Hypothalamus (tissue), 51 donors: ENCODE results near the gene KIAA1217.
A peak's percentile ranks its signal among the peaks of the same experiment; 100 is the strongest.

Experiments used
- DNase-seq, 51 donors: peaks; one replicate each; lab custom pipeline; 2025; lab: John Stamatoyannopoulos, UW

KIAA1217 gene

DNA sequence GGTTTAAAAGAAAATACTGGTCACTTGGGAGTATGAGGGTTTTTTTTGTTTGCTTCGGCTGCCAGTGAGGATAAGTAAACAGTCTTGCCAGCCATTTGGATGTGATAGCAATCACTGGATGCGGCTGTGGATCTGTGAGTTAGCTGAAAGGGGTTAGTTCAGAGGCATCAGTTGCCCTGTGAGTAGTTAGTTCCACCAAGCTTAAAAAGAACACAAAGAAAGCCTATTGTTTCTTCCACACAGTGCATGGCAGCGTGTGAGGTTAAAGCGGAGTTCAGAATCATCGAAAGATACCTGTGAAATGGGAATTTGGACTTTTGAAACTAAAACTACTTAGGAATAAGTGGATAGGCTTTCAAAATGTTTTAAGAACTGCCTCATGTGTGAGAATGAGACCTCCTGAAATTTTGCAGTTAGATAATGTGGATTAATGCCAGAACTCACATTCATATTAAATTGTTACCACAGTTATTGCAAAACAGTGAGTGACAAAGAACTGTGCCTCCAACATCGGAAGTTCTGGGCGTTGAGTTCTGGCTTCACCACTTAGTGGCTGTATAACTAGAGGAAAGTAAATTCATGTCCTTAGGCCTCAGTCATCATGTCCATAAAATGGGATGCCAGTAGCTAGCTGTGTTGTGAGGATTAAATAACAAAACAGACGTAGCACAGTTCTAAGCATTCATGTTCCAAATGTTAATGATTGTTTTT is 31.3 kb downstream of the KIAA1217 start:
- DNase-seq = no peak

DNA sequence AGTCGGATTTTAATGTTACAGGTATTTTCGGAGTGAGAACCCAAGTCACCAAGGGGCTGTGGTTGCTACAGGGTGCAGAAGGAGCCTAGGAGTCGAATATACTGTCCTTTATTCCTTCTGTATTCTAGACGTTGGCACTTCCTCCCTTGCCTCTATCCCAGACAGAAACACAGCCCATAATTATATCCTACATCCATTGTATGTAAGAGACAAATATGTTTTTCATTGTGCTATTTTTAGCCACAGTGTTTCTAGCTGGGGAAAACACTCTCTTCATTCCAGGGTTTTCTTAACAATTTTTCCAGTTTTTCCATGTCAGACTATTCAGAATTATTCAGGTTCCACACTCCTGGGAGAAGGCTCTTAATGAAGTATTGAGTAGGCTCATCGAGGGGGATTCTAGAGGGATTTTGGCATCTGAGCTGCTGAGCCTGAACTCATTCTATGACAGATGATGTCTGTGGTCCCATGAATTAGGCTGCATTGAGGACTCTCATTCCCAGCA is 32.6 kb downstream of the KIAA1217 start:
- no peak for DNase-seq

DNA sequence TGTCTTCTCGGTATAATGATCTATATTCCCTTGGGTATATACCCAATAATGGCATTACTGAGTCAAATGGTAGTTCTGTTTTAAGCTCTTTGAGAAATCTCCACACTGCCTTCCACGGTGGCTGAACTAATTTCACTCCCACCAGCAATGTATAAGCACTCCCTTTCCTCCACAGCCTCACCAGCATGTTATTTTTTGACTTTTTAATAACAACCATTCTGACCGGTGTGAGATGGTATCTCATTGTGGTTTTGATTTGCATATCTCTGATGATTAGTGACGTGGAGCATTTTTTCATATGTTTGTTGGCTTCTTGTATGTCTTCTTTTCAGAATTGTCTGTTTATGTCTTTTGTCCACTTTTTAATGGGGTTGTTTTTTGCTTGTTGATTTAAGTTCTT is 33.6 kb downstream of the KIAA1217 start:
- DNase-seq = no peak

DNA sequence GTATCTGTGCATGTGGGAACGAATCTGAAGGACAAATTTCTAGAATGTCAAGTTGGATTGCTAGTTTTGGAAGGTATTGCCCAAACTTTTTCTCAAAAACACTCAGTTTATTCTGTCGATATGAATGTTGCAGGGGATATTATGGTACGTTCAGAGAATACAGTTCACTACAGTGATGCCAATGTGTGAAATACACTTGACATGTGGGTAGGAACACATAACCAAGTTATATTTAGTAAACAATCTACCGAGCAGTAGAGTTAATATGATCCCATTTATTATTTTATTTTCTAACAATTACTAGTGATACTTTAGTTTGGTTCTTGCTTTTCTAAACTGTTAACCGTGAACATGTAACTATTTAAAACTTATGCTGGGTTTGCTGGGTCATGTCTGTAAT is 37.4 kb downstream of the KIAA1217 start:
- no peak for DNase-seq

DNA sequence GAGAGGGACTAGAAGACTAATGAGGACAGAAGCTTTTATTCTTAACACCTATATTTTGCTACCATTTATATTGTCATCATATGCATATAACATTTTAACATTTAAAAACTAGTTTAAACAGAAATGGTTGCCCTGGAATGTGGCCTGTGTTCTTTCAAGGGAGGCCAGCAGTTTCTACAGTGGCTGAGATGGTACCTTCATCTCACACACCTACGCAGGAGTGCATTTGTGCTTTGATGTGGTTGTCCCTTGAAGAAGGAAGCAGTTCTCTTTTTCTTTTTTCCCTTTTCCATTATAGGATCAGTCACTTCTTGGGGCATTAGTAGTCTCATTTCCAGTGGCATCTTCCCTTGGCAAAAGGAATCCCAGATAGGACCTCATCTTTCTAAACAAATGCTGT is 38.9 kb downstream of the KIAA1217 start:
- no peak for DNase-seq

DNA sequence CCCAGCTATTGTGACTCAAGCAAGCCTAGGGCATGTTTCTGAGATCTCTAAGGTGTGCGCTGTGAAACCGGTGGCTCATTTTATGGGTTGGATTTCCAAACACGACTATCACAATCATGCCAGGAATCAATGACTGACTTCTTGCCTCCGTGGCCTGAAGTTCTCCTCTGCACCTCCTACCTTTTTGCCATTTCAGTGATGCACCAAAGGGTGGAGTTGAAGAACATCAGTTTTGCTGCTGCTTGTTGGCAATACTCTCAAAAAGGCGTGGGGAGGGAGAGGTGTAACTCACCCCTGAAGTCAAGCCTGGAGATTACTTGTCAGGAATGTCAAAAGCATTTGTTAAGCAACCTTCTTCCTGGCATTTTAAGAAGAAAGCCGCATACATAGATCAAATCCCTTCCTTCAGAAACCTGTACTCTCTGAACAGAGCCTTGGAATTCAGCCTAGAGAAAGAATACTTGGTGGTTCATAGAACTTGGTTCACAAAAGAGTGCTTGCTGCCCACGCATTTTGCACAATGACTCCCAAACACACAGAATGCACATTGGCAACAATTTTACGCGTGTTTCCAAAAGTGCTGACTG is 41.0 kb downstream of the KIAA1217 start:
- peak in 1 of 51 donors; percentile 29 for DNase-seq

DNA sequence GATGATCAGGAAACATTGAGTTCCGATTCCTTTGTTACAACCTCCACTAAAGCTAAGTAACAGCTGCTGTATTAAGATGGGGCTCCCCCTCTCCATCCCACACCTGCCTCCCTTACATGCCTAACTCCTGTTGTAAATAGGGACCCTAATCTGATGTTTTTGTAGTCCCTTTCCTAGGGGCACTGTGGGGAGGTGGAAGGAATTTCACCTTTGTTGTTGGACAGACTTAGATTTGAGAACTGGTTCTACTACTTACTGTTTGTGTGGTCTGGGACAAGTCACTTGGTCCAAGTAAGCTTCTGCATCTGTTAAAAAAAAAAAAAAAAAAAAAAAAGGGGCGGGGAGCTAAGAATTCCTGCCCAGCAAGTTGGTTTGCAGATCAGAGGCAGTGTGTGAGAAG is 42.6 kb downstream of the KIAA1217 start:
- DNase-seq = no peak

DNA sequence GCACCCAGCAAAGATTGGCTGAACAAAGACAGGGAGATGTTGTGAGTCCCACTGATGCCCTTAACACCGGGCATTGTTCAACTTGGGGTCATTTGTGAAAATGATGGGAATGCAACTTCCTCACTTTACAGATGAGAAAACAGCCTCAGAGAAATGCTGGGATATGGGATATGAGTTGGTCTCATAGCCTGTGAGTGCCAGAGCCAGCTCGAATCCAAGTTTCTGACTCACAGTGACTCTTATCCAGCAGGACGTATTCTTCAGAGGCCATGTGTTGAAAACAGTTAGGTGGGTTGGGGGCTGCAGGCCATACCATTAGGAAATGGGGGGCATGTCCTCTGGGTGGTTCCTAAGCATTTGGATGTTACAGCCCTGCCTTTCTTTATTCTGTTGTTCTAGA is 45.2 kb downstream of the KIAA1217 start:
- DNase-seq = no peak

DNA sequence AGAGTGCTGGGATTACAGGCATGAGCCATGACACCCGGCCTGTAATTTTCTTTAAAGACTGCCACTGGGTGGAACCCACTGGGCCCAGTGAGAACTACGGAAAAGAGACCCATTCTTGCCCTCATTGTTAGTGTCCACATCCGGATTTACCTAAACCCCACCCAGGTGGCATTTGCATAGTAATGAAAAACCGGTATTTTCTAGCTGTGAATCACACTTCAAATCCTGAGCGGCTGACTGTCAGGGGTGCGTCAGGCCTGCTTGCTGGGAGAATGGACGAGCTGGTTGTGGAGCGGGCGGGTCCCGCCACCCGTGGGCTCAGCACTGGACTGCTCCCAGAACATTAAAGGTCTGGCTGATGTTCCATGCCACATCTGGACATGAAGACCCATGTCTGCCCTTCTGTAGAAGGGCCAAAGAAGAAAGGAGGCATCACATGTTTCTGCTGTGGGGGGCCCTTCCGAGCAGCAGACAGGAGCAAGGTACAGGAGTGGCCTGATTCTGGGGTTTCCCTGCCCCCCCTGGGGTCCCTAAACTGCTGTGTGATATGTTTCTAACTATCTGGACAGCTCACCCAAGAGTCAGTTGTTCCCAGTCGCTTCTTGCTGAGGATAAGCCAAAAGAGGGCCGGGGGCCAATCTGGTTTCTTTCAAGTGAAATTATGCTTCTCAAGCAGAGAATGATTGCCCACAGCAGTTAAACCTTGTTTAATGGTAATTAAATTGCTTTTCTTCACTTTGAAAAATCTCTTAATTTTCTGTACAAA is 46.4 kb downstream of the KIAA1217 start:
- DNase-seq = no peak

DNA sequence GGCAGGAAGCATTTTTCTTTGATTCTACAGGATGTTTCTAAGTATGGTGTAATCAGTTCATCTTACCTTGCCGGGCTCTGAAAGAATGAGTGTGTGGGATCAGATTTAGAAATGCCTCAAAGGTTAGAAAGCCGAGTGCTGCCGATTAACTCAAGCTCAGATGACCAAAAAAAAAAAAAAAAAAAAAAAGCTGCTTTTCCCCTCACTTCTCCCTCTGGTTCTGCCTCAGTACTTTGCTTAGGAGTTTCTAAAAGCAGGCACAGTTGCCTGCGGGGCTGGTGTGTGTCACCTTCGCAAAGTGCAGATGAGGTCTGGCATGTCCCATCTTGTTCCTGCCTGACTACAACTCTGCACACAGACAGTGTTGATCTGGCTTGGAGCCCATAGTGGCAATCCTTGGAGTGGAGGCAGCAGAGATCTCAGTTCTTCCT is 47.0 kb downstream of the KIAA1217 start:
- DNase-seq = no peak

DNA sequence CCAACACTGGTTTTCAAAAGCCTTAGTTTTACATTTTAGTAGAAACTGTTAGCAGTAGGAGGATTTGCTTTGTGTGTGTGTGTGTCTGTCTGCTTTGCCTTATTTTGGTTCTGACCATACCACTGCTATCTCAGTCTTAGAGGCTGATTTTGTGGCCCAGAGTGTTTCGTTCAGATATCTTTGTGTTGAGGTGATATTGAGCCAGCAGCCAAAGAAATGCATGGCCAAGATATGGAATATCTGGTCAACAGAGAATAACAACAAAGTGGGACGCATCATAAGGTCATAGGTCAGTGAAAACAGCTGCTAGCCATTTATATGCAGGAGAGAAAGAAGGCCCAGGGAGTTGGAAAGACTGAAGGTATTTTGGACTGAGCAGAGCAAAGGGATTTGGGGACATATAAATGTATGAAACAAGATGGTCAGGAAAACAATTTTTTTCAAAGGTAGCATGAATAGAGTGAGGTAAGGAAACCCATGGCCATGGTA is 47.7 kb downstream of the KIAA1217 start:
- DNase-seq = no peak

DNA sequence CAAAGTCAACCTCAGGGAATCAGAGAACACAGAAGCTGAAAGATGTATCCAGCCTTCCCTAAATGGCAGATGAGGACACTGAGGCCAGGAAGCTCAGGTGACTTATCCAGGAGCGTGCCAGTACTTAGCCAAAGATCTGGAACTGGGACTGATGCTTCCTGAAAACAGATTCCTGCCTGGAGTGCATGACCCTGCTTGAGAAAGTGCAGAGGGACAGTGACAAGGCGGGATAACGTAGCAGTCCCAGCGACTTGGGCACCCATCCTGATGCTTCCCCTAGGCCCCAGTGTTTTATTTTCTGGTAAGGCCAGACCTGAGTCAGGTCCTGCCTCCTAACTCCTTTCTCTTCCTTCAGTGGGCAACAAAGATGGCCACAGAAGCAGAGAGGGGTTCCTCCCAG is 48.6 kb downstream of the KIAA1217 start:
- no peak for DNase-seq

DNA sequence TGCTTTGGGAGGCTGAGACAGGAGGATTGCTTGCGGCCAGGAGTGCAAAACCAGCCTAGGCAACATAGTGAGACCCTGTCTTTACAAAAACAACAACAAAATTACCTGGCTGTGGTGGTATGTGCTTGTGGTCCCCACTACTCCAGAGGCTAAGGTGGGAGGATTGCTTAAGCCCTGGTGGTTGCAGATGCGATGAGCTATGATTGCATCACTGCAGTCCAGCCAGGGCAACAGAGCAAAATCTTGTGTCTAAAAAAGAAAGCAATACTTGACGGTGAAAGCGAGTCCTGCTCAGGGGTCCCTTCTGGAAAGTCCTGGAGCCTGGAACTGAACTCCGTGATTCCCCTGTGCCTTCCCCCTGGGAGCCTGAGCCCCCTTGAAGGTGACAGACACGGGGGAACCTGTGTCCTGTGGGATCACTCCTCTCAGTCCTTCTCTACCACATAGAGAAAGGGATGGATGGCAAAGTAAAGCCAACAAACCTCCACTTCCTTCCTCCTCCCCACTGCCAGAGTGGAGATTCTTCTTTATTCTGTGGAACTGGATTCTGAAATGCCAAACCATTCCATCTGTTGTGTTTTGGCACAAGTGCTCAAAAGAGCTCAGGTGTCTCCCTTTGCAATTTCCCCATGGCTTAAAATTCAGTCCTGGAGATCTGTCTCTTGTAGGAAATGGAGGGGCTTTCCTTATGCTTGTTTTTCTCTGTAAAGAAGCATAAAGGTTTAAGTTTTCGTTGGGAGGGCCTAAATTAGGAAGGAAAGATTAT is 50.6 kb downstream of the KIAA1217 start:
- DNase-seq = no peak

DNA sequence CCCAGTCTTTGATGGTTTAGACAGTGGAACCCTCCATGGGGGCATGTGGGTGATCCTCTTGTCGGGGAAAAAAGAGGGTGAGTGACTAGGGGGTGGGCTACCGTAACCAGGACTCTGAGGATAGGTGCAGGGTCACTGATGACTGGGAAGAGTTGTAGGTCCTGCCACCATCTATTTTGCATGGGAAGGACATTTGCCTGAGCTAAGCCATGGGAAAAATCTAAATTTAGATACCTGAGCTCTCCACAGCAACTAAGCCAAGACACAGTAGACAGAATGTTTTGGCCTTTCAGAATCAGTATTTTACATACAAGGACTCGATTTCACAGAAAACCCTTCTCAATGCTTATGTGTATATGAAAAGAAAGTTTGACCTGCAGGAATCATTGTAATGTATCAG is 52.7 kb downstream of the KIAA1217 start:
- no peak for DNase-seq

DNA sequence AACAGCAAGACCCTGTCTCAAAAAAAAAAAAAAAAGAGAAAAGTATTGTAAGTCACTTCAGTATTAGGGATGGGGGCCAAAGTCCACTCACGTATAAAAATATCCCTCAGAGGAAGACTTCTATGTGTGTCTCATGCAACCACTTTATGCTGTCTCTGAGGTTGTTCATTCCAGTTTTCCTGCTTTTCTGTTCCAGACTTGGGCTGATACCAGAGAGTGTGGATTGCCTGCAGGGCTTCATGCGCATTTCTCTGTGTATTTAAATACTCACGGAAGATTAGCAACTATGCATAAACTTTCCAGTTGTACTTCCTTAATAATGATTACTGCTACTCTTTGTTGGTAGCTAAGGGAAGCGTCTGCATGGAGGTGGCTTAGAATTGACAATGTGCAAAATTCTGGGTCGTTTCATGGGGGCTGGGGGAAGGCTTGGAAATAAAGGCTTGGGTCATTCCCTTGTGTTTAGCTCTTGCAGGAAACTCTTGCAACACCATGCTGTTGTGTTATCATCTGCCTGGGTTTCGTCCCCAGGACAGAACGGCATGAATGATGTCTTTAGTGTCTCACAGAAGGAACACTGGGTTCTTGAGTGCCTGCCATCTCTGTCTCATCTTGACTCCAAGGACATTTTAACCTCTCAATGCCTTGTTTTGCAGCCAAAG is 54.1 kb downstream of the KIAA1217 start:
- no peak for DNase-seq

DNA sequence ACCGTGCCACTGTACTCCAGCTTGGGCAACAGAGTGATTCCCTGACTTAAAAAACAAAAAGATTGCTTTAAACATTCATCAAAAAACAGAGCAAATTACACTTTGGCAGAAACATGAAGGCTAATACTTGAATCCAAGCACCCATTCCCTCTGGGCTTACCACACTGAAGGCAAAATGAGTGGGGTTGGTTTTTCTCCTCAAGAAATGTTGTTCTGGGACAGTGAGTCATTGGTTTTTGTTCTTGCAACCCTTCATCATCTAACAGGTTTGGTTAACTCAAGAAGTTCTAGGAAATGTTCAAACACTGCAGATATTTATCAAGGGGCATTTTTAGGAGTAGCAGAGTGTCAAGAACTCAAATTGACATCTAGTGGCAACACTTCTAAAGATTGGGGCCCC is 60.5 kb downstream of the KIAA1217 start:
- DNase-seq = no peak

DNA sequence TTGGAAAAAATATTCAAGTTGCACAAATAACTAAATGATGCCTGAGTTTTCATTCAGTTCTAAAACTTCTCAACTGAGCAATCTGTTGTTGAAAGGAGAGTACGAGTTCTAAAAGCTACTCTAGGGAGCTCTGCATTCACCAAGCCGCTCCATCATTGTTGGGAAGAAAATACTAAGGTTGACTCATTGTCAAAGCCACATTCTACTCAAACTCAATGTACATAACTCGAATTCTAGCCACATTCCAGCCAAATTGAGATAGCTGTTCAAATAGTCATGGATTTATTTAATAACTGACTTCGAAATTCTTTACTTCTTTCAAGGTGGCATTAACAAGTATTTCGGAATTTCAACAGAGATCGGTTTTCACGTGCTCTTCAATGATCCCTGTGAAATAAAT is 63.4 kb downstream of the KIAA1217 start:
- DNase-seq = no peak

DNA sequence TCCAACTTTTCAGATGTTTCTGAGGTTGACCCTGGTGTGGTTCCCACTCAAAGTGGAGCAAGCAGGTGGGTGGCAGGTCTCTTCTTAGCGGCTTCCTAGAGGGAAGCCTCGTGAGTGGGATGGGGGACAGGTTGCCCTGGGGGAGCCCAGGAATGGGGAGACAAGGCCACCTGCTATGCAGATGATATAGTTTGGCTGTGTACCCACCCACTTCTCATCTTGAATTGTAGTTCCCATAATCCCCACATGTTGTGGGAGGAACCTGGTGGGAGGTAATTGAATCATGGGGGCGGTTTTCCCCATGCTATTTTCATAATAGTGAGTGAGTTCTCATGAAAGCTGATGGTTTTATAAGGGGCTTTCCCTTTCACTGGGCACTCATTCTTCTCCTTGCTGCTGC is 68.3 kb downstream of the KIAA1217 start:
- no peak for DNase-seq

DNA sequence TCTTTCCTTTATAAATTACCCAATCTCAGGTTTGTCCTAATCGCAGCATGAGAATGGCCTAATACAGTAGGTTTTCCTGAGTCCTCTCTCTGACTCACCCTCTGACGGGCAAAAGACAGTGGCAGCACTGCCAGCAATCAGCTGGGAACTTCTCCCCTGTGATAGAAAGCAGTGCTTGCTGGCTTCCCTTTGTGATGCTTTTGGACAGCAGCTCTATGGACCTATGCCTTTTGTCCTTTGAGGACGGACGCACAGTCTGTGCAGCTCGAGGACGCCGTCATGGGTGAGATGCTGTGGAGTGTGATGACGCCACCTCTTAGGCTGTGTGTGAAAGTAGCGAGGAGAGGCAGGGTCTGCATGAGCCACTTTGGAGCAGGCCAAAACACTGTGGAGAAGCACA is 68.8 kb downstream of the KIAA1217 start:
- no peak for DNase-seq

DNA sequence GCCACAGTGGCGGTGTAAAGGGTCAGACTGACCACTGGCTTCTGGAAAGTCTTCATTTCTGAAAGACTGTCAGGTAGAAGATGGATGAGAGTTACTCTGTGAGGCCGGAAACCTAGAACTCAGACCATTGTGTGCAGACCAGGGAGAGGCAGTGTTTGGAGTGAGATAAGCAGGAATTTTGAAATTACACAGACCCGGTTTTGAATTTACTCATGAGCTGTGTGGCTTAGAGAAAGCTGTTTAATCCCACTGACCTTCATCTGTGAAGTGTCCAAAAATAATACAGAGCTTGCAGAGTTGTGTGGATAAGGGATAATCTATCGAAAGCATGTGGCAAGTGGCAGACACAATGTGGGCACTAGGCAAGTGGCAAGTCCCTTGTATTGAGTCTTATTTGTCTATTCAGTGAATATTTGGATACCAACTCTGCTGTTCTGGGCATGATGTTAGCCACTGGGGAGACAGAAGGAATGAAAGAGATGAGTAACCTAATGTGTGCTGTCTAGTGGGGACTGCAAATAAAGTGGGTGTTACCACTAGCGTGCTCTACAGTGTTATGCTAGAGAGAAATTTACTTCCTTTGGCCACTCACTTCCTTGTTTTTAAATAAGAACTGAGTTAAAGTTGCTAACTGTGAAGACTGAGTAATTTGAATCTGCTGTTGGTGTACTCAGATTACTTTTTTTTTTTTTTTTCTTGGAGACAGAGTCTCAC is 69.4 kb downstream of the KIAA1217 start:
- DNase-seq = no peak
